K562 (cell line): Measurements from ENCODE around the gene TBX1. TPM values are rescaled to one million over a fixed set of nuclear protein-coding genes. Genes with fewer than 3 reads are reported as not detected.
A peak's percentile ranks its signal among the peaks of the same experiment; 100 is the strongest.

Experiments
- CHD4 ChIP-seq: fragments of 200-600 bp; sonication (generic); IDR thresholded peaks from 3 replicates; pipeline ENCODE4 v1.6.1; 2012; ENCODE audit warnings: low read depth, mild to moderate bottlenecking, mixed read lengths, low read length, inconsistent platforms; ENCODE audit not compliant: insufficient read depth, insufficient replicate concordance, poor library complexity, severe bottlenecking
- DLX4 ChIP-seq: fragments of 250-450 bp; sonication (Bioruptor Pico); IDR thresholded peaks from 2 replicates; pipeline ENCODE4 v1.6.1; 2021; ENCODE audit warnings: mild to moderate bottlenecking
- GMEB1 ChIP-seq: fragments of 250-450 bp; sonication (Bioruptor Pico); IDR thresholded peaks from 2 replicates; pipeline ENCODE4 v1.4.0; 2020; ENCODE audit warnings: mild to moderate bottlenecking
- GTF2B ChIP-seq: IDR thresholded peaks from 2 replicates; pipeline ENCODE4 v1.6.1; 2011; ENCODE audit not compliant: insufficient read length; ENCODE audit errors: extremely low read depth
- HNRNPLL ChIP-seq: fragments of 200-400 bp; formaldehyde crosslinking; IDR thresholded peaks from 2 replicates; pipeline ENCODE4 v1.6.1; 2017; ENCODE audit warnings: low read length, low read depth, mild to moderate bottlenecking; ENCODE audit not compliant: poor library complexity, severe bottlenecking
- HNRNPUL1 ChIP-seq: fragments of 200-400 bp; formaldehyde crosslinking; IDR thresholded peaks from 2 replicates; pipeline ENCODE4 v1.6.1; 2017; ENCODE audit warnings: low read length
- IRF9 ChIP-seq: fragments of 450-650 bp; IDR thresholded peaks from 2 replicates; pipeline ENCODE4 v1.6.1; 2016; ENCODE audit warnings: missing biosample characterization, missing genetic modification characterization
- MAZ ChIP-seq, 2 experiments: fragments of 450-650 bp in 1 of 2; sonication (generic) in 1 of 2; formaldehyde crosslinking; IDR thresholded peaks in 1 of 2; conservative IDR thresholded peaks in 1 of 2; 2 replicates each; pipeline versions ENCODE4 v1.4.0 to v1.5.0; 2020; ENCODE audit warnings: mild to moderate bottlenecking in 1 of 2, missing genetic modification reagents in 1 of 2
- NCOA1 ChIP-seq: fragments of 450-650 bp; IDR thresholded peaks from 2 replicates; pipeline ENCODE4 v1.6.1; 2016; ENCODE audit warnings: low read depth
- NFYB ChIP-seq: IDR thresholded peaks from 2 replicates; pipeline ENCODE4 v1.6.1; 2011; ENCODE audit warnings: mild to moderate bottlenecking, moderate library complexity; ENCODE audit not compliant: insufficient read length; ENCODE audit errors: extremely low read depth
- NR1H2 ChIP-seq: sonication (generic); formaldehyde crosslinking; IDR thresholded peaks from 2 replicates; pipeline ENCODE4 v1.4.0; 2020; ENCODE audit warnings: mild to moderate bottlenecking, missing genetic modification reagents
- PRPF4 ChIP-seq: fragments of 200-400 bp; formaldehyde crosslinking; IDR thresholded peaks from one replicate; pipeline ENCODE4 v1.6.1; 2017; ENCODE audit warnings: low read length, low read depth, mild to moderate bottlenecking; ENCODE audit not compliant: insufficient read depth, poor library complexity, severe bottlenecking
- SREBF1 ChIP-seq: fragments of 150-350 bp; IDR thresholded peaks from 2 replicates; pipeline ENCODE4 v1.6.1; 2014; ENCODE audit warnings: antibody characterized with exemption, low read depth, low read length, borderline replicate concordance
- TEAD2 ChIP-seq: fragments of 450-650 bp; IDR thresholded peaks from 2 replicates; pipeline ENCODE4 v1.6.1; 2016; ENCODE audit warnings: missing genetic modification characterization, control low read depth, missing compliant biosample characterization
- THRA ChIP-seq: fragments of 450-650 bp; IDR thresholded peaks from 2 replicates; pipeline ENCODE4 v1.6.1; 2017; ENCODE audit warnings: mild to moderate bottlenecking, moderate library complexity
- ZBTB8A ChIP-seq: fragments of 450-650 bp; IDR thresholded peaks from 2 replicates; pipeline ENCODE4 v1.6.1; 2018; ENCODE audit warnings: mild to moderate bottlenecking, moderate library complexity; ENCODE audit not compliant: partially characterized antibody
- ZFPM2 ChIP-seq: fragments of 250-450 bp; sonication (Bioruptor Pico); IDR thresholded peaks from 2 replicates; pipeline ENCODE4 v1.5.1; 2022; ENCODE audit warnings: mild to moderate bottlenecking
- ZNF134 ChIP-seq: fragments of 250-450 bp; sonication (Bioruptor Pico); conservative IDR thresholded peaks from 2 replicates; pipeline ENCODE4 v1.4.0; 2020
- ZNF583 ChIP-seq: fragments of 250-450 bp; sonication (Bioruptor Pico); IDR thresholded peaks from 2 replicates; pipeline ENCODE4 v1.4.0; 2020
- ZNF76 ChIP-seq: fragments of 250-450 bp; sonication (Bioruptor Pico); IDR thresholded peaks from 2 replicates; pipeline ENCODE4 v1.4.0; 2020; ENCODE audit warnings: mild to moderate bottlenecking, moderate library complexity, borderline replicate concordance
- ZNF778 ChIP-seq: fragments of 450-650 bp; formaldehyde crosslinking; IDR thresholded peaks from 2 replicates; pipeline ENCODE4 v1.4.0; 2020; ENCODE audit warnings: mild to moderate bottlenecking, moderate library complexity
- polyA plus RNA-seq, 8 experiments: library from polyadenylated mRNA; depleted of rRNA in 4 of 8; stranded (reverse) in 5 of 8; unstranded in 3 of 8; fragments of >200 nt; fragmentation: Nextera tagmentation in 2 of 8; fragmentation: Illumina TruSeq in 1 of 8; extraction: Ambion mirVana in 2 of 8; extraction: Trizol in 1 of 8; gene quantifications; 2 replicates each; pipeline versions ENCODE4 v1.2.1 to v1.2.3, GENCODE V29; 2011 to 2014; ENCODE audit warnings: inconsistent platforms in 1 of 8, missing spikeins in 1 of 8
- total RNA-seq, 7 experiments: library from RNA; depleted of rRNA in 6 of 7; stranded (reverse); fragments of >200 nt in 6 of 7; fragmentation: Illumina TruSeq in 2 of 7; extraction: Trizol in 2 of 7; gene quantifications; 2 replicates each; pipeline versions ENCODE4 v1.2.1 to v1.2.3, GENCODE V29; 2011 to 2021; ENCODE audit warnings: low replicate concordance in 1 of 7

TBX1 gene
- total and polyA plus RNA-seq, 9 of the 15 experiments (the other 6 are each of a cell fraction or from before 2014, with no cell fraction given), result 0.07 to 35.0 (median 3.9) TPM

GRCh38 chr22:19806213-19807160 lies 45.9 kb downstream of the TBX1 start (continued):
- no peak for TF ChIP-seq GTF2B
- TF ChIP-seq HNRNPLL, result no peak
- TF ChIP-seq ZNF134 (CRISPR knock-in tag), result no peak
- peak; percentile 39; the same call in 1 of the 2 replicates for TF ChIP-seq NCOA1
- no peak for TF ChIP-seq ZFPM2 (CRISPR knock-in tag)
- TF ChIP-seq HNRNPUL1, result no peak
- peak; percentile 46; the same call in 1 of the 2 replicates for TF ChIP-seq ZNF583
- peak; percentile 87 for TF ChIP-seq CHD4
- TF ChIP-seq IRF9 (tag), result no peak
- TF ChIP-seq TEAD2, result no peak
- TF ChIP-seq MAZ (CRISPR knock-in tag; conservative IDR thresholded peaks at IDR 0.05 in 1 of 2, IDR thresholded peaks at IDR 0.05 in 1 of 2), result peak in 1 of 2 experiments; percentile 68; a peak in 2 of 4 replicates
- TF ChIP-seq GMEB1 (CRISPR knock-in tag), result no peak
- no peak for TF ChIP-seq DLX4 (CRISPR knock-in tag)
- no peak for TF ChIP-seq NFYB
- no peak for TF ChIP-seq PRPF4
- no peak for TF ChIP-seq ZBTB8A
- TF ChIP-seq SREBF1, result no peak
- TF ChIP-seq ZNF778 (CRISPR knock-in tag), result no peak
- TF ChIP-seq NR1H2, result no peak
- no peak for TF ChIP-seq THRA
- TF ChIP-seq ZNF76 (CRISPR knock-in tag), result no peak
